ENCODE measurements around the gene EPAS1.

- no peak for TF ChIP-seq EZH2 (IDR thresholded peaks at IDR 0.05; ENCODE audit: low read depth)
- TF ChIP-seq CTCF (conservative IDR thresholded peaks at IDR 0.05): no peak
Measured at GRCh38 chr2:46319711-46320110, 22.5 kb downstream of the EPAS1 start.

Measured in PC-9 (cell line).